ENCODE results near the gene AHI1. TPM values are rescaled to one million over a fixed set of nuclear protein-coding genes. Genes with fewer than 3 reads are reported as not detected.

Gene AHI1
- total RNA-seq, 3 donors from 2014 or later: 17.7 to 34.7 (median 26.5) TPM

DNA sequence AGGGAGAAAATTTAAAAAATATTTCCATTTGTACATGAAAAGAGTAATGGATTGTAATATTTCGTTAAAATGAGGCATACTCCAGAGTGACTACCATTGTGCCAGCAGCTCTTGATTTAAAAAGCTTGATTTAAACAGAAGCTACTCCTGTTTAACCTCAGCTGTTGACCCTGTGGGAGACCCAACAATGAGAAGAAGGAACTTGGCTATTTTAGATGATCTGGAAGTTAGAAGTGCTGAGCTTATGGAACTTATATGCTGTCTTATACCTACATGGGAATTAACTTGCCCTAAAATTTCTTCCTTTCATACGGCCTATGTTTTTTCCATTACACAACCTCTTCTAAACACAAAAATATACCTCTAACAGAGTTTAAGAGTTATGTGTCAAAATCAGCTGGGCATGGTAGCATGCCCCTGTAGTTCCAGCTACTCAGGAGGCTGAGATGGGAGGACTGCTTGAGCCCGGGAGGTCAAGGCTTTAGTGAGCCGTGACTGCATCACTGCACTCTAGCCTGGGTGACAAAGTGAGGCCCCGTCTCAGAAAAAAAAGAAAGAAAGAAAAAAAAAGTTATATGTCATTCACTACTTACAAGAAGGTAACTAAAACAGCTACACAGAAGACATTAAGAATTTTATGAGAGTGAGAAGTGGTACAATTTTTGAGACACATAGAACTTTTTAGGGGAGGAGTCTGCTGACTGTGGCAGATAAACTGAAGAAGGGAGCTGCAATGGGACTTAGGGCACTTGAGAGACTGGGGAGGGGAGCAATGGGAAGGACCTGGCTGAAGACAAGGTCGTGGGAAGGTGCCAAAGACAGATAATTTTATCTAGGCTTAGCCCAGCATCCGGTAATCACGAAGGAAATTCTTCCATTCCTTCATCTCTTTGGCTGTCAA lies 176.6 kb downstream of the AHI1 start:
- Histone ChIP-seq H3K4me1 (ENCODE audit: low read depth) (no peaks in the 10 kb centered on the region), H3K9me3 (no peaks in the 10 kb centered on the region), H3K4me3 (no peak overlapping the region), H3K36me3 (ENCODE audit: low read depth) (no peaks in the 10 kb centered on the region)
- ATAC-seq (no peak), DNase-seq (no peak)
- TF ChIP-seq, protein P1, sequence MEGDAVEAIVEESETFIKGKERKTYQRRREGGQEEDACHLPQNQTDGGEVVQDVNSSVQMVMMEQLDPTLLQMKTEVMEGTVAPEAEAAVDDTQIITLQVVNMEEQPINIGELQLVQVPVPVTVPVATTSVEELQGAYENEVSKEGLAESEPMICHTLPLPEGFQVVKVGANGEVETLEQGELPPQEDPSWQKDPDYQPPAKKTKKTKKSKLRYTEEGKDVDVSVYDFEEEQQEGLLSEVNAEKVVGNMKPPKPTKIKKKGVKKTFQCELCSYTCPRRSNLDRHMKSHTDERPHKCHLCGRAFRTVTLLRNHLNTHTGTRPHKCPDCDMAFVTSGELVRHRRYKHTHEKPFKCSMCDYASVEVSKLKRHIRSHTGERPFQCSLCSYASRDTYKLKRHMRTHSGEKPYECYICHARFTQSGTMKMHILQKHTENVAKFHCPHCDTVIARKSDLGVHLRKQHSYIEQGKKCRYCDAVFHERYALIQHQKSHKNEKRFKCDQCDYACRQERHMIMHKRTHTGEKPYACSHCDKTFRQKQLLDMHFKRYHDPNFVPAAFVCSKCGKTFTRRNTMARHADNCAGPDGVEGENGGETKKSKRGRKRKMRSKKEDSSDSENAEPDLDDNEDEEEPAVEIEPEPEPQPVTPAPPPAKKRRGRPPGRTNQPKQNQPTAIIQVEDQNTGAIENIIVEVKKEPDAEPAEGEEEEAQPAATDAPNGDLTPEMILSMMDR (IDR thresholded peaks at IDR 0.05): no peak
- intact Hi-C loops (cut with DNase I, micrococcal nuclease): no loop called here

DNA sequence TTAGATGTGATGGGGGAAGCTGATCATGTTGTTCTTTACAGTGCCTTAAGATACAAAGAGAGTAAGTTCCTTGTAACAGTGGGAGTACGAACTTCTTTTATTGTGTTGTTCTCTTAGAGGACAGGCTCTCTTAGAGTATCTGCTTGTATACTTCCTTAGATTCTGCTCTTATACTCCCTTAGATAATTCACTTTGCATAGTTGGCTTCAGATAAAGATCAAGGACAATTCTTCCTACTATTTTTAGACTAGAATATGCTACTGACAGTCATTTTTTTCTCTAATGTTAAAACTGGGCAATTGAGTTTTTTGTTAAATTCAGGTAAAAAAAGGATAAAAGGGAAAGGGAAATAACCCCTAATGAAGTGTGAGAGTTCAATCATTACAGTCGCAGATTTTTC lies 177.7 kb downstream of the AHI1 start:
- no peak for DNase-seq
- no peak overlapping the region for H3K4me3 ChIP-seq
- intact Hi-C loops (cut with DNase I, micrococcal nuclease): no loop called here
- TF ChIP-seq, protein P1 (IDR thresholded peaks at IDR 0.05): no peak
- no peaks in the 10 kb centered on the region for H3K9me3 ChIP-seq
- no peaks in the 10 kb centered on the region for H3K4me1 ChIP-seq (ENCODE audit: low read depth)
- H3K36me3 ChIP-seq (ENCODE audit: low read depth): no peaks in the 10 kb centered on the region
- ATAC-seq: no peak

DNA sequence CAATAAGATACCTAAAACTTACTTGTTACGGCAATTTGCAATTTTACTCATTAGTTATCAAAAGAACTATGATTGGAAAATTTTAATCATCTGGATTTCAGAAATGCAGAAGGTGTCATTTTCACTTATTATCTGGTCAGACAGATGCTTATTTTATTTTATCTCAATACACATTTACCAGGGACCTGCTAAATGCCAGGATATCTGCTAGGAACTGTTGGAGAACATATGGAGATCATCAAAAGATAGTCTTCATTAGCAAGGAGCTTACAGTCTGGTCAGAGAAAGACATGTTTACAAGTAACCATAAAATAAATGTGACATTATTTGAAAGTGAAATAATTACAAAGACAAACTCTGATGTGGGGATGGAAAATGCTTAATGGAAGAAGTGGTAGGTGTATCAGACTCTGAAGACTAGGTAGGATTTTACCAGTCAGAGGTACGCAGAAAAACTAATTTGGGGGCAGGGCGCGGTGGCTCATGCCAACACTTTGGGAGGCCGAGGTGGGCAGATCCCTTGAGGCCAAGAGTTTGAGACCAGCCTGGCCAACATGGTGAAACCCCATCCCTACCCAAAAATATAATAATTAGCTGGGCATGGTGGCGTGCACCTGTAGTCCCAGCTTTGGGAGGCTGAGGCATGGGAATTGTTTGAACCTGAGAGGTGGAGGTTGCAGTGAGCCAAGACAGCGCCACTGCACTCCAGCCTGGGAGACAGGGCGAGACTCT lies 178.6 kb downstream of the AHI1 start:
- Histone ChIP-seq H3K4me1 (ENCODE audit: low read depth) (no peaks in the 10 kb centered on the region), H3K36me3 (ENCODE audit: low read depth) (no peaks in the 10 kb centered on the region), H3K9me3 (no peaks in the 10 kb centered on the region), H3K4me3 (no peak overlapping the region)
- no peak for DNase-seq
- no peak for ATAC-seq
- TF ChIP-seq, protein P1 (IDR thresholded peaks at IDR 0.05): no peak
- intact Hi-C loops (cut with DNase I, micrococcal nuclease): no loop called here

DNA sequence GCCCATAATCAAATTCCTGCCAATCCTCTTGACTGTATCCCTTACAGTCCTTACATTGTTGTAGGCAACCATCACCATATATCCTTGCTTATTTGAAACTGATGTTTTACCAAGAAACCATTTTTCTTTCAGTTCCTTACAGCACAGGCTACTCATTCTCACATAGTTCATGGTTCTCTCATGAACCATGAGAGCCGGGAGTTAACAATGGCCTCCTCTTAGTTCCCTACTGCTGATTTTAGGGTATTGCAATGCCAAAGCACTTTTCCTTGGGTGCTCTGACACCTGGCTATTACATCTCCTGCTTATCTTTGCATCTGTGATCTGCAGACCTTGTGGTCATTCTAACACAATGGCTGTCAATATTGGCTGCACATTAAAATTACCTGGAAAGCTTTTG lies 183.0 kb downstream of the AHI1 start:
- DNase-seq: no peak
- Histone ChIP-seq H3K9me3 (no peaks in the 10 kb centered on the region), H3K36me3 (ENCODE audit: low read depth) (no peaks in the 10 kb centered on the region), H3K4me3 (no peak overlapping the region), H3K4me1 (ENCODE audit: low read depth) (no peaks in the 10 kb centered on the region)
- intact Hi-C loops (cut with DNase I, micrococcal nuclease): no loop called here
- TF ChIP-seq, protein P1 (IDR thresholded peaks at IDR 0.05): no peak
- no peak for ATAC-seq

DNA sequence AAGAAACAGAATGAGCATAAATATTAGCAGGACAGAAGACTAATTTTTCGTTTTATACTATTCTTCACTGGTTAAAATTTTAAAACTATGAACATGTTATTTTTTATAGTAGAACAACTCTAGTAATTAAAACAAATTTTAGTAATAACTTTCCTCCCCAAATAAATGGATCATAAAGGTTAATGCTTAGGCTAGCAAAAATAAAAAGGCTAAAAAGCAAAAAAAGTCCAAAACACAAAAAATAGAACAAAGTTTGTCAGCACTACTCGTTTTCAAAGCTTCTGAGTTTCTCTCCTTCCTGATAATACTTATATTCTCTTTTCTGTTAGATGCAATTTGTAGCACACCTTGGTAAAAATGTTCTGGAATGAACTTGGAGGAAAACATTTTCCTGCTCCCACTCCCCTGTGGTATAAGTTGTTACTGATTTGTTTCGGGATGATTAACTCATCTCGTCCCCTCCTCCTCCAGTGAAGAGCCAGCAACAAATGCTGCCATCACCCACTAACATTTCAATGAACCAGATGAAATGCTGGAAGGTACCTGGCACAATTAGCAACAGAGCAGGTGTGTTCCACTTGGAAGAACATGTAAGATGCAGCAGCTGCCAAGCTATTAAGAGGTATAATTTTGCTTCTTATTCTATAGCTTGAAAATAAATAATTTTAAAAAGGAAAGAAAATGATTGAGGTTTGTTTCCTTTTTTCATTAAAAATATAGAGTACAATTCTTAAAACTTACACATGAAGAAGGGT lies 185.9 kb downstream of the AHI1 start:
- H3K4me1 ChIP-seq (ENCODE audit: low read depth): no peaks in the 10 kb centered on the region
- DNase-seq (no peak), ATAC-seq (no peak)
- H3K9me3 ChIP-seq: no peaks in the 10 kb centered on the region
- H3K36me3 ChIP-seq (ENCODE audit: low read depth): no peaks in the 10 kb centered on the region
- no peak overlapping the region for H3K4me3 ChIP-seq
- TF ChIP-seq, protein P1 (IDR thresholded peaks at IDR 0.05): no peak
- intact Hi-C loops (cut with DNase I, micrococcal nuclease): no loop called here

Measured in mucosa of descending colon (tissue), 3 donors.